ENCODE results near the gene NDOR1. TPM values are rescaled to one million over a fixed set of nuclear protein-coding genes. Genes with fewer than 3 reads are reported as not detected.

The NDOR1 gene
- total RNA-seq, 1 donor from 2014 or later = 20.5 TPM

GRCh38 chr9:137159105-137160053 lies 46.1 kb upstream of the NDOR1 start:
- Mint-ChIP-seq H3K9me3 (ENCODE audit: unreplicated experiment) (no peaks in the 10 kb centered on the region), H3K27ac (ENCODE audit: unreplicated experiment) (no peak overlapping the region), H3K4me1 (ENCODE audit: unreplicated experiment) (no peaks in the 10 kb centered on the region), H3K36me3 (ENCODE audit: unreplicated experiment) (no peaks in the 10 kb centered on the region), H3K27me3 (ENCODE audit: unreplicated experiment) (peaks cover 15% of the 10 kb centered on the region), H3K4me3 (ENCODE audit: unreplicated experiment) (no peak overlapping the region)
- DNase-seq (ENCODE audit: extremely low spot score, unreplicated experiment) = no peak
- TF ChIP-seq CTCF (IDR thresholded peaks at IDR 0.05) = no peak

GRCh38 chr9:137160054-137160425 lies 45.5 kb upstream of the NDOR1 start:
- Mint-ChIP-seq H3K36me3 (ENCODE audit: unreplicated experiment) (no peaks in the 10 kb centered on the region), H3K27me3 (ENCODE audit: unreplicated experiment) (peaks cover 18% of the 10 kb centered on the region), H3K9me3 (ENCODE audit: unreplicated experiment) (no peaks in the 10 kb centered on the region), H3K4me3 (ENCODE audit: unreplicated experiment) (no peak overlapping the region), H3K27ac (ENCODE audit: unreplicated experiment) (no peak overlapping the region), H3K4me1 (ENCODE audit: unreplicated experiment) (no peaks in the 10 kb centered on the region)
- TF ChIP-seq CTCF (IDR thresholded peaks at IDR 0.05) = no peak
- DNase-seq (ENCODE audit: extremely low spot score, unreplicated experiment) = no peak

- Mint-ChIP-seq H3K4me3 (ENCODE audit: unreplicated experiment) (no peak overlapping the region), H3K27me3 (ENCODE audit: unreplicated experiment) (peaks cover 21% of the 10 kb centered on the region), H3K9me3 (ENCODE audit: unreplicated experiment) (no peaks in the 10 kb centered on the region), H3K36me3 (ENCODE audit: unreplicated experiment) (no peaks in the 10 kb centered on the region), H3K4me1 (ENCODE audit: unreplicated experiment) (no peaks in the 10 kb centered on the region), H3K27ac (ENCODE audit: unreplicated experiment) (no peak overlapping the region)
- no peak for TF ChIP-seq CTCF (IDR thresholded peaks at IDR 0.05)
- DNase-seq (ENCODE audit: extremely low spot score, unreplicated experiment) = no peak
These were observed 44.6 kb upstream of the NDOR1 start for GRCh38 chr9:137160716-137161557.

- H3K4me1 Mint-ChIP-seq (ENCODE audit: unreplicated experiment) = peaks cover 3% of the 10 kb centered on the region
These were observed 43.7 kb upstream of the NDOR1 start for GRCh38 chr9:137161558-137162486.

More at GRCh38 chr9:137161558-137162486, 43.7 kb upstream of the NDOR1 start:
- H3K36me3 Mint-ChIP-seq (ENCODE audit: unreplicated experiment) = no peaks in the 10 kb centered on the region
- H3K27ac Mint-ChIP-seq (ENCODE audit: unreplicated experiment) = no peak overlapping the region
- no peaks in the 10 kb centered on the region for H3K9me3 Mint-ChIP-seq (ENCODE audit: unreplicated experiment)
- peaks cover 26% of the 10 kb centered on the region for H3K27me3 Mint-ChIP-seq (ENCODE audit: unreplicated experiment)
- no peak for DNase-seq (ENCODE audit: extremely low spot score, unreplicated experiment)
- TF ChIP-seq CTCF (IDR thresholded peaks at IDR 0.05) = no peak
- H3K4me3 Mint-ChIP-seq (ENCODE audit: unreplicated experiment) = no peak overlapping the region
